Measurements from ENCODE around the gene TOM1L2.

Gene TOM1L2

GRCh38 chr17:17837966-17838962 lies 133.9 kb downstream of the TOM1L2 start:
- Histone ChIP-seq H3K9ac (ENCODE audit: low read depth, low read length) (peak overlapping the region; percentile 95; the same call in 1 of the 2 replicates), H3K36me3 (ENCODE audit: insufficient read depth, low read depth, low read length) (peaks cover 21% of the 10 kb centered on the region; the same call in 1 of the 2 replicates), H3K27me3 (ENCODE audit: insufficient read depth, low read length) (peaks cover 4% of the 10 kb centered on the region; the same call in 1 of the 2 replicates), H3K4me1 (ENCODE audit: insufficient read depth, low read length) (peaks cover 38% of the 10 kb centered on the region; the same call in 1 of the 2 replicates), H3K27ac (ENCODE audit: low read length) (peak overlapping the region; percentile 86), H3K9me3 (ENCODE audit: insufficient read depth, low read depth, low read length) (no peaks in the 10 kb centered on the region), H3K4me3 (ENCODE audit: low read length) (peak overlapping the region; percentile 10; the same call in 1 of the 2 replicates)

DNA sequence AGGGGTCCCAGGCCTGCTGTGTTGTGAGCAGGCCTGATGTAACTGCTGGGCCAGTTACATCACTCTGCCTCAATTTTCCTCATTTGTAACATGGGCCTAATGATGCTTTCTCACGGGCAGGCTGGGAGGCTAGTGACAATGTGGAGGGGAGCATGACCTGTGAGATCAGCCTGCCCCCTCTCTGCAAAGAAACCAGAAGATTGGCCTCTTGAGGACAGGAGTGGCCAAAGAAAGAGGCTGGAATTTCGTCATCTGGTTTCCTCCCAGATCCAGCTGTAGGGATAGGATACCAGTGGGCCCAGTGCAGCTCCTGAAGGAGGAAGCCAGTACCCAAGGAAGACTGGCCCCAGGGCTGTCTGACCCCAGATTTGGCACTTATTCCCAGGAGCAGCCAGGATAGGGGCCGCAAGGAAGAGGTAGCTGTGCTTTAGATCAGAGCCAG lies 134.8 kb downstream of the TOM1L2 start:
- Histone ChIP-seq H3K4me3 (ENCODE audit: low read length) (peak overlapping the region; percentile 85), H3K27me3 (ENCODE audit: insufficient read depth, low read length) (peaks cover 4% of the 10 kb centered on the region; the same call in 1 of the 2 replicates), H3K27ac (ENCODE audit: low read length) (peak overlapping the region; percentile 86), H3K4me1 (ENCODE audit: insufficient read depth, low read length) (peaks cover 38% of the 10 kb centered on the region; the same call in 1 of the 2 replicates), H3K9ac (ENCODE audit: low read depth, low read length) (peak overlapping the region; percentile 95), H3K9me3 (ENCODE audit: insufficient read depth, low read depth, low read length) (no peaks in the 10 kb centered on the region), H3K36me3 (ENCODE audit: insufficient read depth, low read depth, low read length) (peaks cover 21% of the 10 kb centered on the region; the same call in 1 of the 2 replicates)

DNA sequence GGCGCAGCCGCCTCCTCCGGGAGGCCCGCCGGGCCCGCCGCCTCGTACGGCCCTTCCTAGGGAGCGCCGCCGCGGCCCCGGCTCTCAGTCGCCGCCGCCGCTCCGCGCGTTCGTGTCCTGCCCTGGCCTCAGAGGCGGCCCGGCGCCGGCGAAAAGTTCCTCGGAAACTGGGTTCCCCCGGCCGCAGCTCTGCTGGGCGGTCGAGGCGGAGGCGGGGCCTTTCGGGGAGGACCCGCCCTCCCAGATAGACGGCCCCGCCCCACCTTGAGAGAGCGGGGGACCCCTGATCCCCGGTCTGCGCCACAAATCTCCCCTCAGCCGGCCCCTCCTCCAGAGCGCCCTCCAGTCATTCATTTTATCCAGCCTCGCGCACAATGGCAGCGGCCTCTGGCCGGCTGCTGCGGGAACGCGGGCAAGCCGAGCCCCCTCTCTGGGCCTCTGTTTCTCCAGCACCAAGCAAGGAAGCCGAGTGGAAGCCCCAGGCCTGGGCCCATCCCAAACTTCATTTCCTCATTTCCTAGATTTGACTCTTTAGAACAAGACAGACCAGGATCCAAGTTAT lies 135.3 kb downstream of the TOM1L2 start, which contains the start of gene SREBF1:
SREBF1 (minus strand) TSS at position 169 of the 562 bp plus-strand sequence. CDS start 169 bp downstream, outside the sequence.
- peaks cover 21% of the 10 kb centered on the region; the same call in 1 of the 2 replicates for H3K36me3 ChIP-seq (ENCODE audit: insufficient read depth, low read depth, low read length)
- H3K27ac ChIP-seq (ENCODE audit: low read length) = peak within 1 kb of the TSS; percentile 86
- H3K4me1 ChIP-seq (ENCODE audit: insufficient read depth, low read length) = peaks cover 38% of the 10 kb centered on the region; the same call in 1 of the 2 replicates
- peak within 1 kb of the TSS; percentile 85 for H3K4me3 ChIP-seq (ENCODE audit: low read length)
- H3K27me3 ChIP-seq (ENCODE audit: insufficient read depth, low read length) = peaks cover 4% of the 10 kb centered on the region; the same call in 1 of the 2 replicates
- H3K9ac ChIP-seq (ENCODE audit: low read depth, low read length) = peak within 1 kb of the TSS; percentile 95
- no peaks in the 10 kb centered on the region for H3K9me3 ChIP-seq (ENCODE audit: insufficient read depth, low read depth, low read length)

DNA sequence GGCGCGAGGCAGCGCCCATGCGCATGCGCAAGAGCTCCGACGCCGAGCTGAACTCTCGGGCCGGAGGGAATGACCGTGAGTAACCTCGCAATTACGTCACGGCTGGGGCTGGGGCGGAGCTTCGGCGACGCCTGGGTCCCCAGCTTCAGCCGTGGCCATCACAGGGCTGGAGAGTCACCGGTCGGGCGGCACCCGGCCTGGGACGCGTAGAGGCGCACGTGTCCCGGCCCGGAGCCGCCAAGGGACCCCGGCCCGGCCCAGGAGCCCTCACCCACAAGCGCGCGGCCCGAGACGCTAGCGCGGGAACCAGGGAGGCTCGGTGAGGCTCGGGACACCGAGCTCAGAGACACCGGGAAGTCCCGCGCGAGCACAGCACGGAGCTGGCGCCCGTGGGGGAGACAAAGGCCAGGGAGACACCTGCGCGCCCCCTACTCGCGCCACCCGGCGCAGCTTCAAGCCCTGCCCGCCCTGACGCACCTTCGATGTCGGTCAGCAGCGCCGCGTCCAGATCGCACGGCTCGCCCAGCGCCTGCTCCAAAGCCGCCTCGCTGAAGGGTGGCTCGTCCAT lies 135.9 kb downstream of the TOM1L2 start:
- no peak overlapping the region for H3K27ac ChIP-seq (ENCODE audit: low read length)
- H3K9ac ChIP-seq (ENCODE audit: low read depth, low read length) = peak overlapping the region; percentile 95
- peaks cover 25% of the 10 kb centered on the region; the same call in 1 of the 2 replicates for H3K36me3 ChIP-seq (ENCODE audit: insufficient read depth, low read depth, low read length)
- no peaks in the 10 kb centered on the region for H3K9me3 ChIP-seq (ENCODE audit: insufficient read depth, low read depth, low read length)
- H3K4me1 ChIP-seq (ENCODE audit: insufficient read depth, low read length) = peaks cover 36% of the 10 kb centered on the region; the same call in 1 of the 2 replicates
- H3K27me3 ChIP-seq (ENCODE audit: insufficient read depth, low read length) = peaks cover 4% of the 10 kb centered on the region; the same call in 1 of the 2 replicates
- peak overlapping the region; percentile 85 for H3K4me3 ChIP-seq (ENCODE audit: low read length)

DNA sequence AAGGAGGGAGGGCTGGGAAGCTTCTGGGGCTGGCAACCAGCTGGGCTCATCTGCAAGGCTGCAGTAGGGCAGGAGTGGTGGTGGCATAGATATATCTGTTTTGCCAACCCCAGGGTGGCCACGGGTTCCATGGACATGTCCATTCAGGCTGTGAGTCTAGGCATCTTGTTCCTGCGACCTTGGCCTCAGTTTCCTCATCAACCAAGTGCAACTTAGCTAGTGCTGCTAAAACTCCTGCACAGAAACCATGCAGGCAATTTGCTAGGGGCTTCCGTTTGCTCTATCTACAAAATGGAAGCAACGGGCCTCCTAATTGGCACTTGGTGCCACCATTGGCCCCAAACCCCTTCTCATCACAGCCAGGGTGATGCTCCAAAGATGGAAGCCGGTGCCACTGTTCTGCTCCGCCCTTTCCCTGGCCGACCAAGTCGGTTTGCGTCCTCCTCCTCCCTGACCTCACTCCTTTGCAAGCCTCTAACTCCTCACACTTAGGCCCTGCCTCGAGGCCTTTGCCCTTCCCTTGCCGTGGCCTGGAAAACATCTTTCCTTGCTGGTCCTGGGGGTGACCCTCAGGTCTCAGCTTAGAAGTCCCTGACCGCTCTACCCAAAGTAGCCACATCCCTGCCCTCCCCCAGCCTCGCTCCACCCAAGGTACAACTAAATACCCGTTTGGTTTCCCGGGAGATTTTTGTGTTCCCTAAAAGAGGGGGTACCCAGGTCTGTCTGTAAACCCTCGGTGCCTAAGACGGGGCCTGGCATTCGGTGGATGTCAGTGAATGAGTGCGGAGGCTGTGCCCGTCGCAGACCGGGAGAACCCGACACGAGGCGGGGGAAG lies 136.6 kb downstream of the TOM1L2 start:
- H3K9ac ChIP-seq (ENCODE audit: low read depth, low read length) = peak overlapping the region; percentile 95; the same call in 1 of the 2 replicates
- H3K4me1 ChIP-seq (ENCODE audit: insufficient read depth, low read length) = peaks cover 29% of the 10 kb centered on the region; the same call in 1 of the 2 replicates
- peak overlapping the region; percentile 85 for H3K4me3 ChIP-seq (ENCODE audit: low read length)

DNA sequence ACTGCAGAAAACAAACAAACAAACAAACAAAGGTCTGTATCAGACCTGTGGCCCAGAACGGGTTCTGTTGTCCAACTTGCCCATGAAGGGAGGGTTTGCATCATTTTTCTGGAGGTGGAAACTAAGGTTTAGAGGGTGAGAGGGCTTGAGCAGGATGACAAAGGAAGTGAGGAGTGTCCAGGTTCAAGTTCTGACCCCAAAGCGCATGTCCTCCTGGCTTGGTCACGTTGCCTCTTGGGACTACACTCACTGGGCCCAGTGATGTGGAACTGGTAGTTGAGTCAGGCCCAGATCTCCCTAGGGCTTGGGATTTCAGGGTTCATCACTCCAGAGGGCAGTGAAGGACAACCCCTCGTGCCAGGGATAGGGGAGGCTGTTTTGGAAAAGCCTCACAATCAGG lies 137.2 kb downstream of the TOM1L2 start:
- peaks cover 4% of the 10 kb centered on the region; the same call in 1 of the 2 replicates for H3K27me3 ChIP-seq (ENCODE audit: insufficient read depth, low read length)
- peaks cover 27% of the 10 kb centered on the region; the same call in 1 of the 2 replicates for H3K4me1 ChIP-seq (ENCODE audit: insufficient read depth, low read length)
- no peak overlapping the region for H3K27ac ChIP-seq (ENCODE audit: low read length)
- H3K9me3 ChIP-seq (ENCODE audit: insufficient read depth, low read depth, low read length) = no peaks in the 10 kb centered on the region
- peak overlapping the region; percentile 85; the same call in 1 of the 2 replicates for H3K4me3 ChIP-seq (ENCODE audit: low read length)
- no peak overlapping the region for H3K9ac ChIP-seq (ENCODE audit: low read depth, low read length)
- peaks cover 26% of the 10 kb centered on the region; the same call in 1 of the 2 replicates for H3K36me3 ChIP-seq (ENCODE audit: insufficient read depth, low read depth, low read length)

More for the DNA sequence above, 136.6 kb downstream of the TOM1L2 start:
- H3K36me3 ChIP-seq (ENCODE audit: insufficient read depth, low read depth, low read length) = peaks cover 26% of the 10 kb centered on the region; the same call in 1 of the 2 replicates
- H3K27me3 ChIP-seq (ENCODE audit: insufficient read depth, low read length) = peaks cover 4% of the 10 kb centered on the region; the same call in 1 of the 2 replicates
- no peak overlapping the region for H3K27ac ChIP-seq (ENCODE audit: low read length)
- no peaks in the 10 kb centered on the region for H3K9me3 ChIP-seq (ENCODE audit: insufficient read depth, low read depth, low read length)

- no peaks in the 10 kb centered on the region for H3K9me3 ChIP-seq (ENCODE audit: insufficient read depth, low read depth, low read length)
- H3K9ac ChIP-seq (ENCODE audit: low read depth, low read length) = no peak overlapping the region
- peaks cover 26% of the 10 kb centered on the region; the same call in 1 of the 2 replicates for H3K36me3 ChIP-seq (ENCODE audit: insufficient read depth, low read depth, low read length)
- peaks cover 4% of the 10 kb centered on the region; the same call in 1 of the 2 replicates for H3K27me3 ChIP-seq (ENCODE audit: insufficient read depth, low read length)
- H3K4me3 ChIP-seq (ENCODE audit: low read length) = no peak overlapping the region
- H3K4me1 ChIP-seq (ENCODE audit: insufficient read depth, low read length) = peaks cover 19% of the 10 kb centered on the region; the same call in 1 of the 2 replicates
- no peak overlapping the region for H3K27ac ChIP-seq (ENCODE audit: low read length)
These were observed 138.4 kb downstream of the TOM1L2 start for GRCh38 chr17:17833658-17834357.

DNA sequence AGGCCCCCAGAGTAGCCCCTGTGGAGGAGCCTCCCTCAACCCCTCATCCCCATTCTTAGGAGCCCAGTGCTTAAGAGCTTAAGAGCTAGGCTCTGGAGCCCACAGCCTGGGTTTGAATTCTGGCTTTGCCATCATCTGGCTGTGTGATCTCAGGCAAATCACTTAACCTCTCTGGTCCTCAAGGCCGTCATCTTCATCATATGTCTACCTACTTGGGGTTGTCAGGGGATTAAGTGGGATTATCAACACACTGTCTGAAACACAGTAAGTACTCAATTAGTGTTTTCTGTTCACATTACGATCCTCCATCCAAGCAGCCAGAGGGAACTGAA lies 140.2 kb downstream of the TOM1L2 start:
- H3K4me1 ChIP-seq (ENCODE audit: insufficient read depth, low read length) = peaks cover 3% of the 10 kb centered on the region; the same call in 1 of the 2 replicates
- peaks cover 26% of the 10 kb centered on the region; the same call in 1 of the 2 replicates for H3K36me3 ChIP-seq (ENCODE audit: insufficient read depth, low read depth, low read length)
- H3K9me3 ChIP-seq (ENCODE audit: insufficient read depth, low read depth, low read length) = no peaks in the 10 kb centered on the region
- H3K27ac ChIP-seq (ENCODE audit: low read length) = no peak overlapping the region
- H3K9ac ChIP-seq (ENCODE audit: low read depth, low read length) = no peak overlapping the region
- H3K4me3 ChIP-seq (ENCODE audit: low read length) = no peak overlapping the region
- peaks cover 4% of the 10 kb centered on the region; the same call in 1 of the 2 replicates for H3K27me3 ChIP-seq (ENCODE audit: insufficient read depth, low read length)

DNA sequence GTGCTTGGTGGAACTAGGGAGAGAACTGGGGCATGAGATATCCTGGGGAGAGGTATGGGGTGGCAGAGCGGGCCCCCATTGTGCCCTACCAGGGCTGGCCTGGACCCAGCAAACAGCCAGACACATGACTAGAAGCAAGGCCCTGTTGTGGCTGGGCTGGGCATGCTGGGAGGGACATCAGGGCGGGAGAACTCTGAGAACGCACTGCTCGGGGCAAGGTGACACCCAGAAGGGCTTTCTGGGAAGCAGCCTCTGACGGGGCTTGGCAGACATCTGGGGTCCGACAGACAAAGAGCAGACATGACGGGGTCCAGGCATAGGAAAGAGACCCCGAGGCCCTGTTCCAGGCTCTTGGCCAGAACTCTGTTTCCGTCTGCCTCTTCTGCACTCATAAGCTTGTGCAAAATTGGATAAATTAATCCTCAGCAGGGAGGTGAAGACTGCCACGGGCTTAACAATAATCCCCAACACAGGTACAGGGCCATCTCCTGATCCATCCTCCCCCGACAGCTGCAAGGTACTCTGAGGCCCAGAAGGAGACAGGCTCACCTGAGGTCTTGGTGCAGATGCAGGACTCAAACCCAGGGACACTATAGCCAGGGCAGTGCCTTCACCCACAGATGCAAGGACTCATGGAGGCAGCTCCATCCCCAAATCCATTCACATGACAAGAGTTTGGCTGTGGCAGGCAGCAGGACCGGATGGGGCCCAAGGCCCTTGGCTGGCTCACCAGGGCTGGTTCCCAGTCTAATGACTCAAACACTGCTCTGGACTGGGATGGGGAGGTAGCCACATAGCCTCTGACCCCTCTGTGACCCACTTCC lies 140.8 kb downstream of the TOM1L2 start:
- Histone ChIP-seq H3K4me1 (ENCODE audit: insufficient read depth, low read length) (peaks cover 3% of the 10 kb centered on the region; the same call in 1 of the 2 replicates), H3K27me3 (ENCODE audit: insufficient read depth, low read length) (peaks cover 4% of the 10 kb centered on the region; the same call in 1 of the 2 replicates), H3K27ac (ENCODE audit: low read length) (no peak overlapping the region), H3K9me3 (ENCODE audit: insufficient read depth, low read depth, low read length) (no peaks in the 10 kb centered on the region), H3K36me3 (ENCODE audit: insufficient read depth, low read depth, low read length) (peaks cover 26% of the 10 kb centered on the region; the same call in 1 of the 2 replicates), H3K9ac (ENCODE audit: low read depth, low read length) (no peak overlapping the region), H3K4me3 (ENCODE audit: low read length) (no peak overlapping the region)
